EL (cell line): ENCODE results near the gene PODNL1.
A peak's percentile ranks its signal among the peaks of the same experiment; 100 is the strongest.
"Not testable (repeated sequence)": the region's sequence is repeated elsewhere in the genome, so short reads cannot be mapped to it uniquely, and the experiment has no call there.

Experiments
- DNase-seq: peaks from one replicate; pipeline ENCODE4 v3.0.0-alpha.2; 2016

Gene PODNL1

DNA sequence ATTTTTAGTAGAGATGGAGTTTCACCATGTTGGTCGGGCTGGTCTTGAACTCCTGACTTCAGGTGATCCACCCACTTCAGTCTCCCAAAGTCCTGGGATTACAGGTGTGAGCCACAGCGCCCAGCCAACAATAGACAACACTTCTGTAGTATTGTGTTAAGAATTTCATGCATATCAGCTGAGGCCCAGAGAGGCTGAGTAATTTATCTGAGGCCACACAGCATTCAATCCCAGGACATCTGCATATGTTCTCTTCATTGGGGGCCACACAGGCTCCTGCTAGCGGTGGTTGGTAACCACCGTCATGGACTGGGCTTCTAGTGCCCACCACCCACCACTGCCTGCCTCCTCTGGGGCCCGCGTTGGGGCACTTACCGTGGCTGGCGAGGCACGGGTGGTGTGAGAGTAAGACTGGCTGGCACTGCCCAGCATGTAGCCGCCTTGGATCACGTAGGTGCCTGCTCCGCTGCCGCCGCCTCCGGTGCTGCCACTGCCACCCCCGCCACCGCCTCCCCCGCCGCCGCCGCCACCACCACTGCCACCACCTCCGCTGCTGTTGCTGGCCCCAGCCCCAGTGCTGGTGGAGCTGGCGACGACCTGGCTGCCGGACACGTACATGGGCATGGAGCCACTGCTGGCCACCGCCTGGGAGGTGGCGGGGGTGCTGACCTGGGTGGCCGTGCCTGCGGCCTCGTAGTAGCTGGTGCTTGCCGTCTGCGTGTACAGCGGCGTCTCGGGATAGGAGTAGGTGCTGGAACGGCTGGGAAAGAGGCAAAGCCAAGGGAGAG, 34.3 kb upstream of the PODNL1 start:
- no peak for DNase-seq

DNA sequence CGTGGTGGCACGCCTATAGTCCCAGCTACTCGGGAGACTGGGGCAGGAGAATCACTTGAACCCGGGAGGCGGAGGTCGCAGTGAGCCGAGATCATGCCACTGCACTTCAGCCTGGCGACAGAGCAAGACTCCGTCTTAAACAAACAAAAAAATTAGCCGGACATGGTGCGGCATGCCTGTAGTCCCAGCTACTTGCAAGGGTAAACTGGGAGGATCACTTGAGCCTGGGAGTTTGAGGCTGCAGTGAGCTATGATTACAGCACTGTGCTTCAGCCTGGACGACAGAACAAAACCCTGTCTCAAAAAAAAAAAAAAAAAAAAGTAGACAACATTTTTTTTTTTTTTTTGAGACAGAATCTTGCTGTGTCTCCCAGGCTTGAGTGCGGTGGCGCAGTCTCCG, 33.7 kb upstream of the PODNL1 start:
- DNase-seq = not testable (repeated sequence)

DNA sequence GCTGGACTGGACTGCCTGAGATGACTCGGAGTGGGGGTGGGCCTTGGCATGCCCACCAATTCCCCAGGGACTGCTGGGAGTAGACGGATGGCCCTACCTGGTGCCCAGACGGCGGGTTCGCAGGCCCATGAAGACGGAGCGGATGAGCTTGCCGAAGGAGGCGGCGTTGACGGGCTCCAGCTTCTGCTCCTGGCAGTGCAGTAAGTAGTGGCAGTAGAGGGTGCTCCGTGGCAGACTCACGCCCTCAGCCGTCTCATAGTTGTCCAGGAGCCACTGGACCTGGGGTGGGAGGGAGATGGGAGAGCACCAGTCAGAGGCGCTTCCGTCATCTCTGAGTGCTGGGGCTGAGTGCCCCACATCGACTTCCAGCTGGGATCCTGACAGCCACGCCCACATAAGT, 31.7 kb upstream of the PODNL1 start:
- no peak for DNase-seq

DNA sequence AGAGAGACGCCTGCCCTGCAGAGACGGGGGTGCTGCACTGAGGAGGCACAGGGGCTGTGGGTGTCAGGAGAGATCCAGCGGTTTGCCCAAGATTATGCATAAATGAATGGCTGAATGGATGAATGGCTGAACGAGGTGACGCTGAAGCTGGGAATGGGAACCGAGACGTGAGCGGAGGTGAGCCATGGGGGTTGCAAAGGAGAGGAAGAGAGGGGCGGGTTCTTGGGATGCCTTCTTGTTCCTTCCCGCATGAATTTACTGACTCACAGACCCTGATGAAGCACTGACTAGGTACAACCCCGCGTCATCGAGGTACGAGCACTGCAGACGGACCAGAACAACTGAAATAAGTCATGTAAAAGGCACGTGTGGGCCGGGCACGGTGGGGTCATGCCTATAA, 30.8 kb upstream of the PODNL1 start:
- no peak for DNase-seq

DNA sequence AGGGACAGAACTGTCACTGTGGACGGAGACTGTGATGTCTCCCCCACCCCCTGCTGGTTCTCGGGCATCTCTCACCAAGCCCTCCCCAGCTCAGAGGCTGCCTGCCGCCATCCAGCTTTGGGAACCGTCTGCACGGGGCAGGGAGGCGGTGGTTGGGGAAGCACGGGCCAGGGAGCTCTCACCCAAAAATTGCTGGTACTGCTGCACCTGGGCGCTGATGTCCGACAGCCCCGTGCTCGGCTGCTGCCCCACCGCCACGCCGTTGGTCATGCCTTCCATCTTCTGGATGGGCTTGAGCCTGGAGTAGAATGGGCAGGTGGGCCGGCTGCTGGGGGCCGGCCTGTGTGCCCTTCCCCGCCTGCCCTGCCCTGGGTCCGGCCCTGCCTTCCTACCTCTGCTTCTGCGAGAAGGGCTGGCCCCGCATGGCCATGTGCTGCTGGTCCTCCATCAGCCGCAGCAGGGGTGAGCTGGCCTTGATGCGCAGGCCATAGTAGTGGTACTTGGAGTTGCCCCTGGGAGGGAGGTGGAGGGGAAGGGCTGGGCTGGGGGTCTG, 30.2 kb upstream of the PODNL1 start:
- DNase-seq = no peak

DNA sequence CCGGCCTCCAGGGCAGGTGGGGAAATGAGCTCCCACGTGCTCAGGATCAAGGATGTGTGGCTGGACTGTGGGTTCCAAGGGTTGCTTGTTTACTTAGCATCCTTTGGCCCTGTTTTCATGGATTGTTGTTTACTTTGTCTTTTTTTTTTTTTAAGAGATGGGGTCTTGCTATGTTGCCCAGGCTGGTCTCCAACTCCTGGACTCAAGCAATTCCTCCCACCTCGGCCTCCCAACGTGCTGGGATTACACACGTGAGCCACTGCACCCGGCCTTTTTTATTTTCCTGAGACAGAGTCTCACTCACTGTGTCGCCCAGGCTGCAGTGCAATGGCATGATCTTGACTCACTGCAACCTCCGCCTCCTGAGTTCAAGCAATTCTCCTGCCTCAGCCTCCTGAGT, 29.0 kb upstream of the PODNL1 start:
- DNase-seq = not testable (repeated sequence)

DNA sequence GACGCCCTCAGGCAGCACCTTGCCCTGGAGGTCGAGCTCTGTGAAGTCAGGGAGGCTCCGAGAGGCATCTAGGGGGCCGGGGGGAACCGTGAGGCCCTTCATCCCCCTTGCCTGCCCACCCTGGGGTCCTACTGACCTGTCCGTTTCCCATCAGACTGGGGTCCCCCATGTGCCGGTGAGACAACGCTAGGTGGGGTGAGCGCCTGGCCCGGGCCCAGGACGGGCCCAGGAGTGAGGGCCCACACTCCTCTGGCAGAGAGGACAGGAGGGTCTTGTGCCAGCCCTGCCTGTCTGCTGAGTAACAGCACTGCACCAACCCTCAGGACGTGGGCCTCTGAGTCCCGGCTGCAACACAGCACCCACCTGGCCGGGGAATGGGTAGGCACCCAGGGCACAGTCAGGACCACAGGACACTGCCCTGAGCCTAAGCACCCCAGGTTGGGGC, 28.5 kb upstream of the PODNL1 start:
- DNase-seq = no peak

DNA sequence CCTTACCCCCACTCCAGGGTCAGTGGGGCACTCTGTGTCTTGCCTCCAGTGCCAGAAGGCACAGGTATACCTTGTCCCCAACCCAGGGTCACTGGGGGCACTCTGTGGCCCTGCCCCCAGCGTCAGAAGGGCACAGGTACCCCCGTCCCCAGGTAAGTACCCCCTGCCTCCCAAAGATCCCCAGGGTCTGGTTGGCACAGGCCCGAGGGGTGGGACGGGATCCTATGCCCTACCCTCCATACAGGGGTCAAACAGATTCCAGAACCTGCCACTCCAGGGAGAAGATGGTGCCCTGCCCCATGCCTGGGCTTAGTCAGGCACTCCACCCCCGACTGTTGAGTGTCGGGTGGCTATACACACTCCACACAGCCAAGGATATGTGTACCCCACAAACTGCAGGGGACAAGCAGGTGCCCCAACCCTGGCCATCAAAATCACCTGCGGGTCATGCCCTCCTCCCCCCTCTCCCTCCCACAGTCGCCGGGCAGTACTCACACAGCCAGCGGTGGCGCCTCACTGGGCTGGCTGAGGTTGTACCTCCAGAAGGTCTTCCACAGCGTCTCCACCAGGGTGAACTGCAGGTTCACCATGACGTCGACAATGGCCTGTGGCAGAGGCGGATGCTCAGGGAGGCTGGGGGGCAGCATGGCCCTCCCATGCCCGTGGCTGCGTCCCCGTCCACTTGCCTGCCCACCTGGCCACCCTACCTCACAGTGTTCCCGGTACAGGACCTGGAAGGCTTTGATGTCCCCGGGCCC, 27.9 kb upstream of the PODNL1 start:
- DNase-seq = no peak

DNA sequence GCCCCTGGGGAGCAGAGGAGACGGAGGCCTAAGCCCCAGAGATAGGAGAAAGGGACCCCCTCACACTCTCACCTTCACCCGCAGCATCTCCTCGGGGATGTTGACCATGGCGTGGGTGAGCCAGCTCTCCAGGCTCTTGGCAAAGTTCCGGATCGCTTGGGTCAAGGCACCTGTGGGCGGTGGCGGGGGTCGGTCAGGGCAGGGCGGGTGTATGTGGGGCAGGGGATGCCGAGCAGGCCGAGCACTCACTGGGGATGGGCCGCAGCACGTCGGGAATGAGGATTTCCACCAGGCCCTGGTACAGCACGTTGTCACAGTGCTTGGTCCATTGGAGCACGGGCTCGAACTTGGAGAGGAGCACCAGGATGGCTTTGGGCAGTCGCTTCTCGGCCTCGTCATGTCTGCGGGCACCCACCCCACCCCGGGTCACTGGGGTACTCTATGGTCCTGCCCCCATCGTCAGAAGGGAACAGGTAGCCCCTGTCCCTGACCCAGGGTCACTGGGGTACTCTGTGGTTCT, 27.2 kb upstream of the PODNL1 start:
- DNase-seq = no peak

DNA sequence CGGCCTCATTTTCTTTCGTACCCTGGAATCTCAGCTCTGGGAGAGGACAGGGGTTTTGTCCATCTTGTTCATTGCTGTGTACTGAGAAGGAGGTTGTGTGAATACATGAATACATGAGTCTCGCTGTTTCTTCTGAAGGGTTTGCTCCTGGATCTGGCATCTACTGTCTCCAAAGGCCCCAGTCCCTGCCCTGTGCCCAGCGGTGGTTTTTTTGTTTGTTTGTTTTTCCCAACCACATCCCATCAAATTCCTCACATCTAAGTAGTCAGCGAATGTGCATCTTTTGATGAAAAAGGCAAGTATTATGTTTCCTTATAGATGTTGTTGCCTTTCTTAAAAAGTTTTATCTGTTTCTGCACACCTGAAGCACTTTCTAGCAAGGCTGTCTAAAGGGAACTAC, 26.6 kb upstream of the PODNL1 start:
- peak; percentile 77 for DNase-seq

DNA sequence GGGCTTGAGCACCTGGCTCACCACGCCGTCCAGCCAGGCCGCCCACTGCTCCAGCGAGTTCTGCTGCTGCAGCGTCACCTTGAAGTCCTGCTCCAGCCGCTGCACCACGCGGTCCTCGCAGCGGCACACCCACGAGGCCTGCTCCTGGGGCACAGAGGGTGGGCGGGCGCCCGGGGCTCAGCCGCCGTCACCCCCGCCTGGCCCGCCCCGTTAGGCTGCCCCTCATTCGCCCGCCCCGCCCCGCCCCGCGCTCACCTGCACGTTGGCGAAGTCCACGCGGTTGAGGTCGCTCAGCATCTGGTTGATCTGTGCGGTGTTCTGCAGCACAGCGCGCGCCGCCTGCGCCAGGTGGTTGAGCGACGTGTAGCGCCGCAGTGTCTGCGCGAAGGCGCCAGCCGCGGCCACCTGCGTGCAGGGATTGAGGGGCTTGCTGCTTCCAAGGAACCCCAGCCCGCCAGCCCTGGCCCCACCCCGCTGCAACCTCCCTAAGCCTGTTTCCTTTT, 25.4 kb upstream of the PODNL1 start:
- DNase-seq = no peak

DNA sequence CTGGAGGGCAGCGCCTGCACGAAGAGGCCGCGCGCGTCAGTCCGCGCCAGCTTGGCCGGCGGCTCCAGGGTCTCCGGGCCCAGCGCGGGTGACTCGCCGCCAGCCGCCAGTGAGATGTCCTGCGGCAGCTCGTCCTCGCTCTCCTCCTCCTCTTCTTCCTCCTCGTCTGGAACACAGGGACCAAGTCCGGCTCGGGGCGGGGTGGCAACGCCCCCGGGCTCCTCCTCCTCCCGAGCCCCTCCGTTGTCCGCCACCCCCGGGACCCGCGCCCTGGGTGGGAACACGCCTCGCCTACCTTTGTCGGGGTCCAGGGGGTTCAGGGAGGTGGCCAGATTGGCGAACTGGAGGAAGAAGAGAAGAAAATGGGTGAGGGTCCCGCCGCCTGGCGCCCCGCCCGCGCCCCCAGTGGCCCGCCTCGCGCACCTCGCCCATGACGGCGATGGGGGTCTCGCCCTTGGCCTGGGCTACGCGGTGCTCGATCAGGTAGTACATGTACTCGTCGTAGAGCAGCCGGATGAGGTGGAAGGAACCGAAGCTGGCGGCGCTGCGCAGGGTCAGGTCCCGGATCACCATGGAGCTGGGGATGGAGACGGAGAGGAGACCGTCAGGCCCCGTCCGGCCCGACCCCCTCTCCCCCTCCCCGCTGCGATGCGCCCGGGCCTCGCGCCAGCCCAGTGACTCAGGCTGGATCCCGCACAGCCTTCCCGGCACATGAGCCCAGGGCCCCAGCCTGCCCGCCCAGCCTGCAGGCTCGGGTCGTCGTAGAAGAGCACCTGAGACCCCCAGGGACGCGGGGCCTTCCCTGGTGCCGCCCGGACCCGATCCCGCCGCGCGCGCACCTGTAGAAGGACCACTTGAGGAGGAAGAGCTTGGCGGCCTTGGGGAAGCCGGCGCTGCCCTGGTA, 24.7 kb upstream of the PODNL1 start:
- peak; percentile 25 for DNase-seq

DNA sequence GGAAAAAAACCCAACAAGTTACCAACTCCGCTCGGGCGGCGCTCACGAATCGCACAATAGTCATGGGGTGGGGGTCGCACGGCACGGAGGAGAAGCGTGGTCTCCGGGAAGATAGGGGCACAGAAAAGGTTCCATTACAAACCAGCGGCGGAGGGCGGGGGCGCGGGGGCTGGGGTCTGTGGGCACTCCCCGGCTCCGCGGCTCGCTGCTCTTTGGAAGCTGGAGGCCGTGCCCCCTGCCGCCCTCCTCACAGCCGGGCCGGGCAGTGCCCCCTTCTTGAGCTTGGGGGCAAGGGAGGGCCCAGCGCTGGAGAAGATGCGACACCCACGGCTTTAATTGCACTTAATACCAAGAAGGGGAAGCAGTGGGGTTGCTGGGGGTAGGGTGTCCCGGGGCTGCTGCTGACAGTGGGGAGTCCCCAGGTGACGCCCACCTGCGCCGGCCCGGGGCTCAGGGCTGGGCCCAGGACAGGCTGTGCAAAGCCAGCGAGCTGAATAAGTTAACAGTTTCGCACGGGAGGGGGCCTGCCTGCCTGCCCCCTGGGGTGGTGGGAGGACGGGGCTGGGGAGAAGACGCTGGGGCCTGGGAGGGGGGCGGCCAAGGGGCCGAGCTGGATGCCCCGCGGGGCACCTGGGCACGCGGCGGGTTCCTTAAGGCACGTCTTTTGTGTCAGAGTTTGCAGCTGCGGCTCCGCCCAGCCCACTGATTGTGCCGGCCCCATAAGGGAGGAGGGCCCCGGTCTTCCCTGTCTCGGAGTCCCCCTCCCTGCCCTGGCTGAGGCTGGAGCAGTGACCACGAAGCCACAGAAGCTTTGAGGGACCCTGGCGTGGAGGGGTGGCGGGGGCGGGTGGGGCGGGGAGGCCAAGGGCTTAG, 23.8 kb upstream of the PODNL1 start:
- peak; percentile 18 for DNase-seq

DNA sequence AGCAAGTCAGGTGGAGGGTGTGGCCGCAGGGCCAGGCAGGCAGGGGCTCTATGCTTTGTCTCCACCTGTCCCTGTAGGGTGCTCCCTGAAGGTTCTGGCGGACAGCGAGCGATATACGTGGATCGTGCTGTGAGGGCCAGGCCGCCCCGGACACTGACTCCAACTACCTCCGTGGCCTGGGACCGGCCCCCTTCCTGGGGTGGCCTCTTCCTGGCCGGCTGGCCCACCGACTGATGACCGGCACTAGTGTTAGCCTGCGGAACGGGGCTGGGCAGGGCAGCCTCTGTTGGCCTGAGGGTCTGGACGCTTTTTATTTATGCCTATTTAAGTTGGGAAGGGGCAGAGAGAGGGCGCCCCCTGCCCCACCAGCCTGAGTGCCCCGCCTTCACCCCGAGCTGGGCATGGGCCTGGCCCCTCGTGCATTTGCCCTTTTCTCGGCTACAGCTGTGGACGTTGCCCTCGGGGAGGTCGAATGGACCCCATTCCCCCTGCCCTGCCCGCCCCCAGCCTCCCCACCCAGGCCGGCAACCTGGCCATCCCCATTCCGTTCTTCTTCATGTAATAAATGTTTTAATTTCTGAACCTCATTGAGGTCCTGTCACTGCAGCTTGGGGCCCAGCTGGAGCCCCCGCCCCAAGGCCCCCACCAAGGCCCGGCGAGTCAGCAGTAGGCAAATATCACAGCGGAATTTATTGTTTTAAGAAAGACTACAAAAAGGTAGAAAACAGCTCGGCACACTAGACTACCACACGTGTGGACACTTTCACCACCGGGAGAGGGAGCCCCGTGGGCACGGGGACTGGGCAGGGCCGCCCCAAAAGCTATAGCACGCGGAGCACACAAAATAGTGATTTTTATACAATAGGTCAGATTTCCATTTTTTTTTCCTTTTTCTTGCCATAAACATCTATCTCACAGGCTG, 22.9 kb upstream of the PODNL1 start:
- DNase-seq = no peak

DNA sequence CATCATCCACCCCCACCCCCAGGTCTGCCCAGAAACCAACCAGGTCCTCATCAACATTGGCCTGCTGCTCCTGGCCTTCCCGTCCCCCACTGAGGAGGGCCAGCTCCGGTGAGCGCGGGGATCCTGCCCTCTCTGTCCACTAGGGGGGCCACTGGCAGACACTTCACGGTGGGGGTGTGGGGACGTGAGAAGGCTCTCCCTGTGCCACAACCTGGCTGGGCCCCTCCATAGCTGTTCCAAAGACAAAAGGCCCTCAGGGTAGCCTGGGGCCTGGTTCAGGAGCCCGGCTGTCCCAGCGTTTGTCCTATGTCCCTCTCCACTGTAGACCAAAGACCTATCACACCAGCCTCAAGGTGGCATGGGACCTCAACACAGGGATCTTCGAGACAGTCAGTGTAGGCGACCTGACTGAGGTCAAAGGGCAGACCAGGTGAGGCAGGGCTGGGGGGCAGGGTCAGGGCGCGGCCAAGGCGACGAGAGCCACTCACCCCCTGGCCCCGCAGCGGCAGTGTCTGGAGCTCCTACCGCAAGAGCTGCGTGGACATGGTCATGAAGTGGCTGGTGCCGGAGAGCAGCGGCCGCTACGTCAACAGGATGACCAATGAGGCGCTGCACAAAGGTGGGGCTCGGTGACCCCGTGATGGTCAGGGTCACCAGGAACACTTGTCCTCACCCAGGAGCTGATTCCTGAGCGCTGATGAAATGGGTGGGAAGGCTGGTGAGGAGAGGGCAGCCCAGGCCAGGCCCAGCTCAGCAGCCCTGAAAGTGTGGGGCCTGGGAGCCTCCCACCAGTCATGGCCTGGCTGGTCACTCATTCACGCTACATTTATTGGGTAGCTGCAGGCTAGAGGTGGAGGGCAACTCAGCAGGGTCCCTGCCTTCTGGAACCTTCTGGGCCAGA, 22.0 kb upstream of the PODNL1 start:
- DNase-seq = no peak

DNA sequence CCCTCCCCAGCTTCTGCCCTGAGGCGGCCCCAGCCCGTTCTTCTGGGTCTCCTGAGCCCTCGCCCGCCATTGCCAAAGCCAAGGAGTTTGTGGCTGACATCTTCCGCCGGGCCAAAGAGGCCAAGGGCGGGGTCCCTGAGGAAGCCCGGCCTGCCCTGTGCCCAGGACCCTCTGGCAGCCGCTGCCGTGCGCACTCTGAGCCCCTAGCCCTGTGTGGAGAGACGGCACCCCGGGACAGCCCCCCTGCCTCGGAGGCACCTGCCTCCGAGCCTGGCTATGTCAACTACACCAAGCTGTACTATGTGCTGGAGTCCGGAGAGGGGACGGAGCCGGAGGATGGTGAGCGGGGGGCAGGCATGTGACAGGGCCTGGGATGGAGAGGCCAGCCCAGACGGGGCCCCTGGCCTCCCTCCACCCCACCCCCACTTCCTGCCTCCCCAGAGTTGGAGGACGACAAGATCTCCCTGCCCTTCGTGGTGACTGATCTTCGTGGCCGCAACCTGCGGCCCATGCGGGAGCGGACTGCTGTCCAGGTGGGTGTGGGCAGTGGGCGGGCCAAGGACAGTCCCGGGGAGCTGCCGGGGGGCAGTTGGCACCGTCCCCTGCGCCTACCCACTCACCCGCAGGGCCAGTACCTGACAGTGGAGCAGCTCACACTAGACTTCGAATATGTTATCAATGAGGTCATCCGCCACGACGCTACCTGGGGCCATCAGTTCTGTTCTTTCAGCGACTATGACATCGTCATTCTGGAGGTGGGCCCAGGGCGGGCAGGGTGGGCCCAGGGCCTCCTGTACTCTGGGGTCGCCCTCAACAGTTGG, 21.1 kb upstream of the PODNL1 start:
- DNase-seq = no peak

DNA sequence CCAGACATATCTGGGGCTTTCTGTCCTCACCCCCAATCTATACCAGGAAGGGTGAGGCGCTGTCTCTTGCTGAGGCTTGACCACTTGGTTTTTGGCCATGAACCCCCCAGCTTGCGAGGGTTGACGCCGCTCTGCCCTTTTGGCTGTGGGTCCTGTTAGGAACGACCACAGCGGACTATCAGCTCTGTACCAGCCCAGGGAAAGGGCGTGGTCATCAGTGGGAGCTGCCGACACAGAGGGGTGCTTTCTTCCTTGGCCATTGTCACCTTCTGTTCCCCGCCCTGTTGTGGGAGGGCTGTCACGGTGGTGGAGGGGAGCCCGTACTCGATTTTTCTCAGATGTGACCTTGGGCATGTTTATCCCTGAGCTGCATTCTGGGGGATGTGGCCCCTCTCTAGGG, 19.8 kb upstream of the PODNL1 start:
- no peak for DNase-seq

DNA sequence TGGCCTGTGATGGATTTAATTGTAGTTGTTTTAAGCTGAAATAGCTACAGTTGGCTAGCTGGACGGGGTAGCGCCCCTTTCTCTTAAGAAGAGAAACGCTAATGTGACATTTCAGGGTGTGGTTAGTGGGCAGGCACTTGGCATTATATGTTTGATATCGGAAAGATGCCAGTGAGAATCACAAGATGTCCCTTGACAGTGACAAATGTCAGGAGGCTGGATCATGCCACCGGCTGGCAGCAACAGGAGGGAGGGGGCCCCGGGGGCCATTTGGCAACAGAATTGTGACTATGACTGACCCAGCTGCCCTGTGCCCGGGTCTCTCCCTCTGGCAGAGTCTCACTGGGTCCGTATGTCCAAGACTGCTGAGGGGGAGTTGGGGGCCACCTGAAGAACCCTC, 18.8 kb upstream of the PODNL1 start:
- no peak for DNase-seq
